NCI-H345 treated with DMSO at 0.1 percent for 48 hours (cell line): ENCODE data around the gene ZFAND2A.

Experiments
- DNase-seq: peaks from one replicate; lab custom pipeline; 2025; ENCODE audit not compliant: unreplicated experiment; lab: John Stamatoyannopoulos, UW

The ZFAND2A gene

DNA sequence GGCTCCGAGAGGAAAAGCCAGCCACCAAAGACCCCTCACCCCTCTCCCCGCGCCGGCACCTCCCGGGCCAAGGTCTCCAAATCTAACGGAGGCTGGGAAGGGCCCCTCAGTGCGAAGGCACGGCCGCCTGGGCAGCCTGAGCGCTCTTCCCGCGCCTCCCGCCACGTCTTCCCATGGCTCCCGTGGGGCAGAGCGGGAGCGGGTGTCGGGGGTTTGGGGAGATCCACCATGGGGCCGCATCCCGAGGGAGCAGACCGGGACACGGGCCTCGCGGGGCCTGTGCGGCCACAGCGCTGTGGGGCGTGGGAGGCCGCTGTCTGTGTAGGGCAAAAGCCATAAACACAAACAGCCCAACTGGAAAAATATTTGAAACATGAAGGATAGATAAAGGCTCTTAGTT lies 49.6 kb downstream of the ZFAND2A start:
- no peak for DNase-seq

DNA sequence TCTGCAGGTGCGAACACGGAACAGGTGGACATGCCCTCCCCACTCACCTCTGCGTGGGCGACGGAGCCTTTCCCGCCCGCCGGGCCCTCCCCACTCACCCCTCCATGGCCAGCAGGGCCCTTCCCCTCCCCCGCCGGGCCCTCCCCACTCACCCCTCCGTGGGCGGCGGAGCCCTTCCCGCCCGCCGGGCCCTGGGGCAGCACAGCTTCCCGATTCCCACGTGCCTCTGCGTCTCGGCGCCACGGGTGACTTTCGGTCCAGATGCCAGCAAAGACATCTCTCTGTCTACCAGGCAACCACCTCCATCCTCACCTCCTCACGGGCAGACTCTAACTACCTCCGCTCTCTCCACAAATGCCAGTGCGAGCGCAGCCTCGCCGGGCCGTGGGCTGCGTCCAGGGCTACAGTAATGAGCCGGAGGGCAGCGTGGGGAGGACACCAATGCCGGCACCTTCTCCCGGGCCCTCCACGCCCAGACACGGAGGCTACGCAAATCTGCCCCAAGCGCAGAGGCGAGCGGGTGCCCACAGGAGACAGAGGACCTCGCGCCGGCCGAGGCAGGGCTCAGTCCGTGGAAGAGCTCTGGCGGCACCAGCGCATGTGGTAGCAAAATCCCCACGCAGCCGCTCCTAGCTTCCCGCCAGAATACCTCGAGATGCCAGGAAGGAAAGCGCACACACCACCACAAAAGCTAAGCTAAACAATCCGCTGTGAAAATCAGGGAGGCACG lies 50.2 kb downstream of the ZFAND2A start:
- DNase-seq = no peak

DNA sequence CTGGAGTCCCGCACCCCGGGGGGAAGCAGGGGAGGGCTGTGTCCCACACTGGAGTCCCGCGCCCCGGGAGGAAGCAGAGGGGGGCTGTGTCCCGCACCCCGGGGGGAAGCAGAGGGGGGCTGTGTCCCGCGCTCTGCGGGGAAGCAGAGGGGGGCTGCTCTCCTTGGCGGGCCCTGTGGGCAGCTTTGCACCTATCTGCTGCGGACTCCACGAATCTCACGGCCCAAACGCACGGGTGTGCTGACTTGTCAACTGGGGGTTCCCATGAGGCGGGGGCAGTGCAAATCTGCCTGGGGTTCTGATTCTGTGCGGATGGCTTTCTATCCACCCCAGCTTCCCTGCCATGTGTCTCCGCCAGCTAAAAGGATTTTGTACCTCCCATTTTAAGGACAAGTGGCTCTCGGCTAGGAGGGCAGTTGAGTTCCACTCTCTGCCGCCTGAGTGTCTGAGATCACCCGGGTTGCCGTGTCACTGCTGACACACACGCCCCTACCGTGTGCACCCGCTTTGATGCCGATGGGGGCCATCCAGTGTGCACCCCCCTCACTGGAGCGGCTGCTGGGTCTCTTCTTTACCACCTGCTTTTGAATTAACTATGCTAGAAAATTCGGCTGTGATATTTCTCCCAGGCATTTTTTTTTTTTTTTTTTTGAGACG lies 51.6 kb downstream of the ZFAND2A start:
- no peak for DNase-seq

- no peak for DNase-seq
Measured at GRCh38 chr7:1106793-1107421, 53.1 kb downstream of the ZFAND2A start.

DNA sequence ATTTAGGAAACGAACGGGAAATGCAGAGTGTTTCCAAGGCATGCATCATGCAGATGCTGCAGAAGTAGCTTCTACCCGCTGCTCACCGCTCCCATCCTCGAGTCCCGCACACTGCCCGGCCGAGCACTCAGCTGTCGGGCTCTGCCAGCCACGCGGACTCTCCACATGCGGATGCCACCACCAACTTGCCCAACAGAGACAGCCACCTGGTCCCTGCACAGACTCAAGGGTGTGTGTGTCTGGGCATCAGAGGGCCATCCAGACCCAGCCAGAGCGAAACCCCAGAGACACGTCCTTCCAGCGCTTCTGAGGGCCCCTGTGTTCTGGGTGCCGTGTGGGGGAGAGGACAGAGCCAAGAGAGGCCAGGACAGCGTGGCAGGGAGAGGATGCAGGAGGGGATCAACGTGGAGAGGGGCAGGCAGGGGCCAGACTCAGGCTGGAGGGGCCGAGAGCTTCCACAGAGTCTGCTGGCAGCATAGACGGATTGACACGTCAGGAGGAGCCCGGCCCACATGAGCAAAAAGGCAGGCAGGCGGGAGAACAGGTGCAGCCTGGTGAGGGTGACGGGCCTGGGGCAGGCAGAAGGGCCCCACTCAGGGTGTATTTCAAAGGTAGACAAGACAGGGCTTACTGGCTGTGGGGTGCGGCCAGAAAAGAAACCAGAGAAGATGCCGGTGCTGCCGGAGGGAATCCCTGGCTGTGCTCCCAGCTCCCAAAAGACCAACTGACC lies 53.8 kb downstream of the ZFAND2A start:
- DNase-seq = no peak

DNA sequence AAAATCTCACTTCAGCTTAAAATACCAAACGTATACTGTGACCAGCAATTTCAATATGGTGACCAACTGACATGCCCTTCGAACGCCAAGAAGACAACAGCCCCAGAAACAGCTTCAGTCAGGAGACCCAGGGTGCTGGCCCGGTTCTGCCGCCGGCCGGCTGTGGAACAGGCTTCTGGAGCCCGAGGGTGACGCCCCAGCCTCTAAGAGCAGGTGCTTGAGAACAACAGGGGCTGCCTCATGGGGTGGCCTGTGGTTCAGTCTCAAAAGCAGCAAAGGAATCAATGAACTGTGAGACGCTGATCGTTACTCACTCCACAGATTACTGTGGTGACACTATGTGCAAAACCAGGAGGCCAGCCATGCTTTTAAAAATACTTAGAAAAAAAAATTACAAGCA lies 54.8 kb downstream of the ZFAND2A start:
- DNase-seq = no peak

GRCh38 chr7:1104516-1105179 lies 55.3 kb downstream of the ZFAND2A start:
- DNase-seq = no peak

DNA sequence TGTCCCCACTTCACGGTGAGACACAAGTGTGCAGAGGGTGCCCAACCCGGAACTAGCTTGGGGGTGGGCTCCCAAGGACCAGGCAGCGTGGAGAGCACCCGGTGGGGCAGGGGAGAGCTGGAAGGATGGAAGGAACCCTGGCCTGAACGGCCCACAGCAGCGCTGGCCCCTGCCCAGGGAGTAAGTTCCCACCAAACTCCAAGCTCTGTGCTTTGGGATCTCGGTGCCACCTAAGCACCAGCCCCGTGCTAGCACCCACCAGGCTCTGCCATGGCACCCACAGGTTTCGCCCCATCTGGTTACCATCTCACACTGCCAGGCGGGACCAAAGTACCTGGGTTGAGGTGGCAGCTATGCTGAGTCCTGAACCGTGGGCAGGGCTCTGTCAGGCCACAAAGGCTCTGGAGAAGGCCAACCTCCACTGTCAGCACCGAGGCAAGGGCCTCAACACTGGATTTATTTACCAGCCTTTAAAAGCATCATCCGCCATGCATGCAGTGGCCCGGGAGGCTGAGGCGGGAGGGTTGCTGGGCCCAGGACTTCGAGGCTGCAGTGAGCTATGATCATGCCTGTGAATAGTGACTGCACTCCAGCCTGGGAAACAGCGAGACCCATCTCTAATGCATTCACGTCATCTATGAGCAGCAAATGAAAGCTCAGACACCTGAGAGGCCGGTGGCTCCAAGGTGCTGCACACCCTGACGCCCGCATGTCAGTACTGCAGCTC lies 56.0 kb downstream of the ZFAND2A start:
- DNase-seq = no peak

GRCh38 chr7:1103009-1103788 lies 56.8 kb downstream of the ZFAND2A start:
- DNase-seq = no peak
